ENCODE results near the gene DNA2.
"Not testable (repeated sequence)": the region's sequence is repeated elsewhere in the genome, so short reads cannot be mapped to it uniquely, and the experiment has no call there.

DNA2 gene
- total RNA-seq: 6.5 to 16.9 (median 11.8) reads per million in 4 experiments

GRCh38 chr10:68471586-68472408, at the start of gene DNA2:
TSS of gene DNA2 (minus strand) at chr10:68471973. CDS start at chr10:68471864, 109 bp downstream.
- peak; percentile 53 for DNase-seq

- DNase-seq: not testable (repeated sequence)
These were observed 46.8 kb upstream of the DNA2 start for GRCh38 chr10:68518609-68519008.

- no peak for DNase-seq
These were observed 45.4 kb upstream of the DNA2 start for GRCh38 chr10:68517188-68517587.

- no peak for DNase-seq
These were observed 45.0 kb upstream of the DNA2 start for GRCh38 chr10:68516766-68517165.

GRCh38 chr10:68516216-68516615, 44.4 kb upstream of the DNA2 start:
- not testable (repeated sequence) for DNase-seq

- DNase-seq: no peak
These were observed 36.3 kb upstream of the DNA2 start for GRCh38 chr10:68508090-68508489.

GRCh38 chr10:68506411-68506810, 34.6 kb upstream of the DNA2 start:
- no peak for DNase-seq

GRCh38 chr10:68502846-68503245, 31.1 kb upstream of the DNA2 start:
- no peak for DNase-seq

GRCh38 chr10:68501691-68502090, 29.9 kb upstream of the DNA2 start:
- no peak for DNase-seq

- DNase-seq: no peak
These were observed 27.8 kb upstream of the DNA2 start for GRCh38 chr10:68499544-68499943.

- no peak for DNase-seq
These were observed 24.3 kb upstream of the DNA2 start for GRCh38 chr10:68496072-68496471.

GRCh38 chr10:68492118-68492517, 20.3 kb upstream of the DNA2 start:
- DNase-seq: no peak

- no peak for DNase-seq
These were observed 18.1 kb upstream of the DNA2 start for GRCh38 chr10:68489919-68490318.

GRCh38 chr10:68474021-68474420, 2.2 kb upstream of the DNA2 start:
- no peak for DNase-seq

GRCh38 chr10:68471063-68471585, 649 bp downstream of the DNA2 start:
- no peak for DNase-seq

GRCh38 chr10:68470300-68470699, 1.5 kb downstream of the DNA2 start:
- no peak for DNase-seq

GRCh38 chr10:68469838-68470237, 1.9 kb downstream of the DNA2 start:
- DNase-seq: no peak

- DNase-seq: not testable (repeated sequence)
These were observed 7.0 kb downstream of the DNA2 start for GRCh38 chr10:68464729-68465128.

- DNase-seq: no peak
These were observed 8.2 kb downstream of the DNA2 start for GRCh38 chr10:68463365-68464093.

GRCh38 chr10:68462536-68462935, 9.2 kb downstream of the DNA2 start:
- no peak for DNase-seq

- DNase-seq: no peak
These were observed 10.7 kb downstream of the DNA2 start for GRCh38 chr10:68461032-68461431.

GRCh38 chr10:68449698-68450097, 22.1 kb downstream of the DNA2 start:
- not testable (repeated sequence) for DNase-seq

GRCh38 chr10:68446179-68446578, 25.6 kb downstream of the DNA2 start:
- DNase-seq: no peak

- no peak for DNase-seq
These were observed 28.8 kb downstream of the DNA2 start for GRCh38 chr10:68442971-68443370.

Data from effector CD8-positive, alpha-beta T cell (primary cell).